Measurements from ENCODE around the gene CSMD2.

CSMD2 gene

GRCh38 chr1:33893147-33893830 is 271.7 kb downstream of the CSMD2 start:
- DNase-seq: no peak

- no peak for DNase-seq
Measured at GRCh38 chr1:33886496-33886895, 278.5 kb downstream of the CSMD2 start.

- no peak for DNase-seq
Measured at GRCh38 chr1:33880305-33880704, 284.7 kb downstream of the CSMD2 start.

GRCh38 chr1:33878392-33878791 is 286.6 kb downstream of the CSMD2 start:
- DNase-seq: no peak

GRCh38 chr1:33876970-33877650 is 287.9 kb downstream of the CSMD2 start:
- no peak for DNase-seq

GRCh38 chr1:33875862-33876261 is 289.2 kb downstream of the CSMD2 start:
- DNase-seq: no peak

GRCh38 chr1:33874636-33875035 is 290.4 kb downstream of the CSMD2 start:
- no peak for DNase-seq

- no peak for DNase-seq
Measured at GRCh38 chr1:33872683-33873082, 292.3 kb downstream of the CSMD2 start.

GRCh38 chr1:33872275-33872674 is 292.8 kb downstream of the CSMD2 start:
- DNase-seq: no peak

- no peak for DNase-seq
Measured at GRCh38 chr1:33867684-33868083, 297.3 kb downstream of the CSMD2 start.

- no peak for DNase-seq
Measured at GRCh38 chr1:33866281-33866680, 298.7 kb downstream of the CSMD2 start.

- DNase-seq: no peak
Measured at GRCh38 chr1:33864460-33865389, 300.3 kb downstream of the CSMD2 start.

GRCh38 chr1:33863779-33864178 is 301.3 kb downstream of the CSMD2 start, which contains the start of gene HMGB4:
HMGB4 (plus strand) TSS chr1:33864079; CDS start chr1:33864192, 113 bp downstream.
- no peak for DNase-seq

GRCh38 chr1:33860671-33861070 is 304.4 kb downstream of the CSMD2 start:
- no peak for DNase-seq

- no peak for DNase-seq
Measured at GRCh38 chr1:33854091-33854490, 310.9 kb downstream of the CSMD2 start.

GRCh38 chr1:33853431-33853830 is 311.6 kb downstream of the CSMD2 start:
- no peak for DNase-seq

- DNase-seq: no peak
Measured at GRCh38 chr1:33852711-33853110, 312.3 kb downstream of the CSMD2 start.

GRCh38 chr1:33850481-33850880 is 314.5 kb downstream of the CSMD2 start:
- DNase-seq: no peak

- no peak for DNase-seq
Measured at GRCh38 chr1:33849211-33849610, 315.8 kb downstream of the CSMD2 start.

- DNase-seq: no peak
Measured at GRCh38 chr1:33848205-33848937, 316.7 kb downstream of the CSMD2 start.

- DNase-seq: no peak
Measured at GRCh38 chr1:33846861-33847260, 318.2 kb downstream of the CSMD2 start.

- DNase-seq: no peak
Measured at GRCh38 chr1:33844166-33844565, 320.9 kb downstream of the CSMD2 start.

GRCh38 chr1:33842348-33842747 is 322.7 kb downstream of the CSMD2 start:
- DNase-seq: no peak
